ENCODE data around the gene TAF13.
"Not testable (repeated sequence)": the region's sequence is repeated elsewhere in the genome, so short reads cannot be mapped to it uniquely, and the experiment has no call there.

TAF13 gene

DNA sequence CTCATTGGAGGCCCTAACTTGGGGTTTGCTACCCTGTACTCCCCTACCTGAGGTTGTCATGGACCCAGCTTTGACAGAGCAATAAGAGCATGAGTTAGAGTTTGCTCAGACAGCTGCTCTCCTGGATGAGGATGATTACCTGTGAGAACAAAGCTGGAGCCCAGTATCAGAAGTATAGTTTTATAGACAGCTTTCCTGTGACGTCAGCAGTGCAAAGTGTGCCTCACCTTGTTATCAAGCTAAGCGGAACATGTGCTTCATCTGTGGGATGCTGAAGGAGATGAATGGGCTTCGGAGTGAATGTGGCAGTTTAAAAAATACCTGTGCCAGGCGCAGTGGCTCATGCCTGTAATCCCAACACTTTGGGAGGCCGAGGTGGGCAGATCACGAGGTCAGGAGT lies 28.5 kb downstream of the TAF13 start:
- DNase-seq (ENCODE audit: low read depth, low spot score): no peak

DNA sequence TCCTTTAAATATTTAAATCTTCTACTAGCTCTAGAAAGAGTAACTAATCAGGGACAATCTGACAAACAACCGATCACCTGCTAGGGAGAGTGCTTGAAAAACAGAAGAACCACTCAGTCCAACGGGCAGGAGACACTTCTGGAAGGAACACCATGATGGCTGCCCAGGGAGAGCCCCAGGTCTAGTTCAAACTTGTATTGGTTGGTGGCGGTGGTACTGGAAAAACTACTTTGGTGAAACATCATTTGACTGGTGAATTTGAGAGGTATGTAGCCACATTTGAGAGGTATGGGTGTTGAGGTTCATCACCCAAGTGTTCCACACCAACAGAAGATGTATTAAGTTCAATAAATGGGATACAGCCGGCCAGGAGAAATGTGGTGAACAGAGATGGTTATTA lies 29.1 kb downstream of the TAF13 start:
- DNase-seq (ENCODE audit: low read depth, low spot score): no peak

- DNase-seq (ENCODE audit: low read depth, low spot score): no peak
Observed at GRCh38 chr1:109045595-109045994, 30.2 kb downstream of the TAF13 start.

DNA sequence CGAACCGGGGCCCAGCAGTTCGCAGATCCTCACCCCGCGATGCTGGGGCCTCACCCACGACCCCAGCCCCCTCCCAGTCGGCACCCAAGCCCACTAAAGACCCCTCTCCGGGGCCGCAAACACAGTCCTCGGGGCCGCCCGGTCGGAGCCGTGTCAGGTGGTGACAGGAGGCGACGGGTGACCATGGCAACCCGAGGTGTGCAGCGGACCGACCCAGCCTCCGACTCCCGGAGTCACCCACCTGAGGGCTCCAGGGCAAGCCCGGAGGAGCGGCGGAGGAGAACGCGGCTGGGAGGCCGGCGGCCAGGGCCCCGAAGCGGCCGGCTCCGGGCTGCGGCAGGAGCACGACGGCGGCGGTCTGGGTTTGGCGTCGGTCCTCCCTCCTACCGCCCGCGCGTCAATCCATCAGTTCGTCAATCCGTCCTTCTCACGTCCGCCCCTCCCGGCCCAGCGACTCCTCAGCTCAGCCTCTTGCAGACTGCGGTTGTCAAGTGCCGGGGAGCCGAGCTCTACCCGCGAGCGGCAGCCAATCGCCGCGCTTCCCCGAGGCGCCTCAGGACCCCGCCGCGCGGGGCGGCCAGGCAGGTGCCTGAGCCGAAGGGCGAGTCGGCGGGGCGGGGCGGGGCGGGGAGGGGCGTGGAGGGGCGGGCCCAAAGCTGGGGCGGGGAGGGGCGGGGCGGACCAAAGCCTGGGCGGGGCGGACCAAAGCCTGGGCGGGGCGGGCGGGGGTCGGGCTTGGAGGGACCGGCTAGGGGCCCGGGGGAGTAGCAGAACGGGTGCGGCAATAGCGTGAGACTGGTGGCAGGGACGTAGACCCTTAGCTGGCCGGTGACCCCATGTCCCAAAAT lies 34.0 kb downstream of the TAF13 start, which contains the start of gene WDR47:
TSS of gene WDR47 (minus strand) at position 482 of the 848 bp plus-strand sequence. CDS start 18,590 bp downstream, outside the sequence.
- DNase-seq (ENCODE audit: low read depth, low spot score): peak; percentile 80

- no peak for DNase-seq (ENCODE audit: low read depth, low spot score)
Observed at GRCh38 chr1:109040989-109041620, 34.7 kb downstream of the TAF13 start.

DNA sequence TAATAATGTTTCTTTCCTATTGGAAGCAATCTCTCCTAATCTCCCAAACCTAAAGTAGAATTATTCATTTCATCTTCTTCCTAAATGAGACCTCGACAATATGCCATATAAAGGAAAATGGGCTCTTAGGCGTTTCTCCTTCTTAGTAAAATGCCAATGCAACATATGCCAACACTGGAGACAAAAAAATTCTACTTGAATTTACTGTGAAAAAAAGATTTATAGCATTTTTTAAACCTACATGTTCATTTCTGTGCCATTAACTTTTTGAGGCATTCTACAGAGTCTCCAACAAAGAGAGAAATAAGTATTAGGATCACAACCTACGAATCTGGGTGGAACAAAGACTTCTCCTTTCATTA lies 35.2 kb downstream of the TAF13 start:
- no peak for DNase-seq (ENCODE audit: low read depth, low spot score)

GRCh38 chr1:109034382-109034781 lies 41.4 kb downstream of the TAF13 start:
- DNase-seq (ENCODE audit: low read depth, low spot score): no peak

DNA sequence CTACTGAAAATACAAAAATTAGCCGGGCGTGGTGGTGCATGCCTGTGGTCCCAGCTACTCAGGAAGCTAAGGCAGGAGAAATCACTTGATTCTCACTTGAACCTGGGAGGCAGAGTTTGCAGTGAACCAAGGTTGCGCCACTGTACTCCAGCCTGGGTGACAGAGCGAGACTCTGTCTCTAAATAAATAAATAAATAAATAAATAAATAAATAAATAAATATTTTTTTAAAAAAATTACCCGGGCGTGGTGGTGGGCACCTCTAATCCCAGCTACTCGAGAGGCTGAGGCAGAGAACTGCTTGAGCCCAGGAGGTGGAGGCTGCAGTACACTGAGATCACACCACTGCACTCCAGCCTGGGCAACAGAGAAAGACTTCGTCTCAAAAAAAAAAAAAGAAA lies 46.3 kb downstream of the TAF13 start:
- not testable (repeated sequence) for DNase-seq (ENCODE audit: low read depth, low spot score)

GRCh38 chr1:109027841-109028240 lies 48.0 kb downstream of the TAF13 start:
- DNase-seq (ENCODE audit: low read depth, low spot score): no peak

- DNase-seq (ENCODE audit: low read depth, low spot score): no peak
Observed at GRCh38 chr1:109025694-109026093, 50.1 kb downstream of the TAF13 start.

- no peak for DNase-seq (ENCODE audit: low read depth, low spot score)
Observed at GRCh38 chr1:109024646-109025045, 51.2 kb downstream of the TAF13 start.

DNA sequence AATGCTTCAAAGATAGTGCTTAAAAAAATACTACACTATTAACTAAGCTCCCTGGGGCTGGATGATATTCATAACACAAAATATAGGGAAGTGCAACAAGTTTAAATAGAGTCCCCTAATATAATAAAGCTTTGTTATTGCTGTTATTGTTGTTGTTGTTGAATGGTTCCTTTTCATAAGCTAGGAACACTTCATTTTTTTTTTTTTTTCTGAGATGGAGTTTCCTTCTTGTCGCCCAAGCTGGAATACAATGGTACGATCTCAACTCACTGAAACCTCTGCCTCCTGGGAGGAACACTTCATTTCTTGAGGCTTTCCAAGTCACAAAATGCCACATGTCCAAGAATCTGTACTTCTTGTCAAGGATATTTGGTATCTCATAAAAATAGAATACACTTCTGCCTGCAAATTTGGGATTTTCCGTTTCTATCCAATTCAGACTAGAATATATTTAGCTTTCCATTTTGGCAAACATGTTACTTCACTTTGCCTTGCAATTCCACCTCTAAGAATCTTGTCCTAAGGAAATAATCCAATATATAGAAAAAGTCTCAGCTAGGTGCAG lies 55.0 kb downstream of the TAF13 start:
- DNase-seq (ENCODE audit: low read depth, low spot score): no peak

GRCh38 chr1:109017719-109018118 lies 58.1 kb downstream of the TAF13 start:
- DNase-seq (ENCODE audit: low read depth, low spot score): not testable (repeated sequence)

- DNase-seq (ENCODE audit: low read depth, low spot score): no peak
Observed at GRCh38 chr1:109017134-109017533, 58.7 kb downstream of the TAF13 start.
